T-helper 2 cell (primary cell): Measurements from ENCODE around the gene TNS3.

Experiments used
- DNase-seq, 5 experiments: peaks; one replicate each; pipeline versions ENCODE4 v3.0.0 to v3.0.0-alpha.2; 2012 to 2022

Gene TNS3

GRCh38 chr7:47502240-47502877 is 79.6 kb downstream of the TNS3 start:
- no peak for DNase-seq

GRCh38 chr7:47501406-47501805 is 80.5 kb downstream of the TNS3 start:
- no peak for DNase-seq

DNA sequence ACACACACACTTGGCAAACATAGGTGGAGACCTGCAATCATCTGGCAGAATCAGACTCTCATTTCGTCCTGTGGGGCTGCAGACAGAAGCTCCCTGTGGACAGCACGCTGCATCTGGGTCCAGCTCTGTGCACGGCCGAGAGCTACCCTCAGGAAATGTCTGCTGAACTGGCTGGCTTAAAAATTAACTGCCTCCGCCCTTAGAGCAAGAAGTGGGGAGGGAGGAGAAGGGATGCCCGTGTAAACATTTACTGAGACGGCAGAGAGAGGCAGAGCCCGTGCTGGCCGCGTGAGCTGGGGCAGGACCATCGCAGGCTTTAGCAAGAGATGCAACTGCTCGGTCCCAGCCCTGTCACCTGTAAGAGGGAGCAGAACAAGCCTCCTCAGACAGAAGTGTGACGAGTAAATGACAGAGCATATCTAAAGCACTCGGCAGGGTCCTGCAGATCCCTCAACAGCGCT is 81.8 kb downstream of the TNS3 start:
- no peak for DNase-seq

GRCh38 chr7:47498229-47499056 is 83.5 kb downstream of the TNS3 start:
- no peak for DNase-seq

DNA sequence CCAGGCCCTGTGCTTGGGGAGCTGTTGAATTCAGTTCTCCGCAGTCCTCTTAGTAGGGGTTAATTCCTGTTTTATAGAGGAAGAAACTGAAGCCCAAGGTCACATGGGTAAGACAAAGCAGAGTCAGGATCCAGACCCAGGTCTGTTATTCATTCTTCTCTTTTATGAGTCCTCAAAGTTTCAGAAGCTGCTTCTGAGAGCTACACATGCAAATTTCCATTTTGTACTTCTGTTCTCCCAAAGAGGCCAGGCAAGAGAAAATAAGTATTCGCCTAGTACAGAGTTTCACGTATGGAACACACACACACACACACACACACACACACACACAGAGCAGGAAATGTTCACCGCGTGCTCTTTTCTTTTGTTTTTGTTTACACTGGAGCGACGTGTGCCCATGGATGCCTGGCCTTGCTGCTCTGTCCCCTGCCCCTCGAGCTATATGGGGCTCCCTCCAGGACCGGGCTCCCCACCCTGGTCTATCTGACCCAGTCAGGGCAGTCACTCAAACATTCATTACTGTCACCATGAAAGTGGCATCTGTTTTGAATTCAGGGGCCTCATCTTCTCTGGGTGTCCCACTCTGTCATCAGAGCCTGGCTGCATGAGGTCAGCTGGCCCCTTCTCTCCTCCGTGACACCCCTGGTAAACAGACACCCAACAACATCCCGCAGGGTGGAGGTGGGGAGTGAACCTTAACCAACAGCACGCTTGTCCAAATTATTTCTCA is 84.4 kb downstream of the TNS3 start:
- DNase-seq: peak in 1 of 5 experiments; percentile 9

- no peak for DNase-seq
Observed at GRCh38 chr7:47496666-47497065, 85.2 kb downstream of the TNS3 start.

- DNase-seq: no peak
Observed at GRCh38 chr7:47496056-47496665, 85.8 kb downstream of the TNS3 start.

DNA sequence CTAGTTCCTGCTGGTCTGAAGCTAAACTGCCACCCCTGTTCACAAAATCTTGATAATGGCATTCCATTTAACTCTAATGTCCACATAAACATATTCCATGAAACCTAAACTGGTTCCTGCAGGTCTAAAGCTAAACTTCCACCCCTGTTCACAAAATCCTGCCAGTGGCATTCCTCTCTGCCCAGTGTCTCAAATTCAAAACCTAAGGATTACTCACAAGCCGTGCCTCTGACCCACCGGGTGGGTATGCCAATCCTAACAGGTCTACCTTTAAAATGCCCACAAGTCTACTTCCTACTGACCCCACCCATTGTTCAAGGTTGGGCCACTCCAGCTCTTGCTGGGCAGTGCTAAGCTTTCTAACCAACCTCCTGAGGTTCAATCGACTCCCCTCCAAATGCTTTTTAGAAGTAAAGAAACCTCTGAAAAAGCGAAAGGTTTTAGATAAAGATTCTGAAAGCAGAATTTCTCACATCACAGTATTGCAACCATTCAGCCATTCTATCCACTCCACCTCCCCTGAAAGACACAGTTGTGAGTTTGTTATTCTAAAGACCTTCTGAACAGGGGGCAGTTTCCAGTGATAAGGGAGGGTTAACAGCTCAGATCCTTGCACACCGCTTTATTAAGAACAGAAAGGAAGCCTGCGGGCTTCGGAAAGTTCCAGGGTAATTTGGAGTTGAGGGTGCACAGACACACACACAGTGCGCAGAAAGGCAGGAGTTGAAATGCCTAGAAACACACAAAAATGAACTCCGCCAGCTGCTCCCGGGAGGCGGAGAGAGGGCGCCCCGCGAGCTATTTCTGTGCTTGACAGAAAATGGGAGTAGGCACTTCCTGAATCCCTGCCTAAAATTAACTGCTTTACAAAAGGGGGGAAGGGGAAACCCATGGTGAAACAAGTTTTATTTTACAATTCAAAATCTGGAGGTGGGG is 87.7 kb downstream of the TNS3 start:
- no peak for DNase-seq

DNA sequence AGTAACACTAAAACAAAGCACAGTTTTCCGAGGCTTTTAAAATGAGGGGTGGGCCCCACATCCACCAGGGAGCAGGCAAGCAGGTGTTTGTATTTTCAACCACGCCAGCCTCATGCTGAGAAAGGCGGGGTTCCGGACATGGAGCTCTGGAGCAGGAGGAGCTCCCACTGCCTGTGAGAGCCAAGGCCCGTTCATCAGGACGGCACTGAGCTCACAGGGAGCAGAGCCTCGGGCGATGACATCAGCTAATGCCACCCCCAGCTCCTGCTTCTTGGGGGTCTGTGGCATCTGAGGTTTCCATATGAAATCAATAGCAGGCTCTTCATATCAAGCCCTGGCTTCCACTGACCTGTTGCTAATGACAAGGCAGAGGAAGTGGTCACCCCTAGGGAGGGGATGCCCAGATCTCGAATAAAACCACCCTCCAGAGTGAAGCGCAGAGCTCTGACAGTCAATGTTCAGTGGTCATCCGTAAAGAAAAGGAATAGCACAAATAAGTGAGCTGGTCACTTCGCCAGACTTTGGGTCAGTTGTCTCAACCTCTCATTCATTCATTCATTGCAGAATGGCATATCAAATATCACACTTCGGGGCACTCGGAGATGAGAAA is 89.1 kb downstream of the TNS3 start:
- DNase-seq: no peak

- no peak for DNase-seq
Observed at GRCh38 chr7:47490501-47491265, 91.2 kb downstream of the TNS3 start.

DNA sequence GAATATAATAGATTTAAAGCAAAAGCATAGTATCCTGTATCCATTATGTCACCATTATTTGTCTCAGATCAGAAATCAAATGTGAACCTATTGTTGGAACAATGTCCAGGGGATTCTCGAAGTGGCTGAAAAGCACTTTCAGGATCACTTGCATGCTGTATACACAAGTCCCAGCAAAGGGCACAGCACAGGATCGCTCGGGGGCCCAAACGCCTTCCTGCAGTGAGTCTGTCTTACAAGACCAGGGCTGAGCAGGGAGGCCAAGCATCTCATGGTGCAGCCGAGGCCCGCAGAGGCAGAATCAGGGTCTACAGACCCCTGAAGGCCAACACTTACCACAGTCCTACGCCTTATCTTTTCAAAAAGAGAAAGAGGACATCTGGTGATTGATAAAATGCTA is 92.3 kb downstream of the TNS3 start:
- DNase-seq: no peak

- DNase-seq: no peak
Observed at GRCh38 chr7:47488969-47489342, 93.0 kb downstream of the TNS3 start.

GRCh38 chr7:47488201-47488968 is 93.5 kb downstream of the TNS3 start:
- no peak for DNase-seq

DNA sequence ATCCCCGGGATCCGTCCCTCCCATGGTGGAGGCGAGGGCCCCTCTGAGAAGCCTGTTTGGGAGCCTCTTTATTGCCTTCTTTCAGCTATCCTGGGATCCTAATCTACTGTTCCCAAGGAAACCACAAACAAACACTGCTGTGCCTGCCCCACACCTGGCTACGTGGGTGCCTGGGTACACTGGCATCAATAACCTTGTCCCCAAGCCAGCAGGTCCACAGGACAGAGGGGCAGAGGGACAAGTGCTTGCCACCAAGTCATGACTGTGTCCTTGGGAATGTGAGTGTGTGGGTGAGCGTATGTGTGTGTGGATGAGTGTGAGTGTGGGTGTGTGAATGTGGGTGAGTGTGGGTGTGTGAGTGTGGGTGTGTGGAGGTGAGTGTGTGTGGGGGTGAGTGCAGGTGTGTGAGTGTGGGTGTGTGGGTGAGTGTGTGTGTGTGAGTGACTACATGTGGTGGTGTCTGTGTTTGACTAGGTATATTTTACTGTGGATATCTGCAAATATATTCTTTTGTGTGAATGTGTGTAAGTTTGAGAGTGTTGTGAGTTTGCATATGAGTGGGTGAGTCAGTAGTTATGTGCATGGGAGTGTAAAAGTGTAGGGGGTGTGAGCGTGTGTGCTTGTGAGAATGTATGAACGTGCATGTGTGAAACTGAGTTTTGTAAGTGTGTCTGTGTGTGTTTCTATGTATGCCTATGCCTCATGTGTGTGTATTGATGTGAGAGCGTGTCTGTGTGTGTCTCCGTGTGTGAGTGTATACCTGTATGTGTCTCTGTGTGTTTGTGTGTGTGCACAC is 96.1 kb downstream of the TNS3 start:
- no peak for DNase-seq

GRCh38 chr7:47484923-47485639 is 96.8 kb downstream of the TNS3 start:
- no peak for DNase-seq

GRCh38 chr7:47484457-47484856 is 97.5 kb downstream of the TNS3 start:
- no peak for DNase-seq

- no peak for DNase-seq
Observed at GRCh38 chr7:47483604-47484273, 98.2 kb downstream of the TNS3 start.
